ENCODE results near the gene MPRIP.

The MPRIP gene

DNA sequence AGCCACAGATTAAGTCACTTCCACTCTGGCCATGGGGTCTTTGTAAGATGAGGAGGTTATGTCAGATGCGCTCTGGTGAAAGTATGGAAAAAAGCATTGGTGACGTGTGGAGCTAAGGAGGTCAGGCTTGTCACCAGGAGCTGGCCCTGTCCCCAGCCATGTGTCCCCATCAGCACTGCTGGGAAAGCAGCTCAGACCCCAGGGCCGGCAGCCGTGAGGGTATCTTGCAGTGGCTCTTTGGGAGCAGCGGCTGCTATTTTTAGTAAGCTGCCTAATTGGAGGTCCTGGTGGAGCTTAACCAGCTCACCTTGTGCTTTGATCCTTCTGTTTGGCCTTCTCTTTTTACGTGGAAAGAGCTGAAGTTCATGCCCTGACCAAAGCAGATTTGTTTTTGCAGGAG, 60.9 kb downstream of the MPRIP start:
- CTCF ChIA-PET: no interaction called here
- H3K4me1 ChIP-seq (ENCODE audit: control insufficient read depth, insufficient read depth, low read length): 0 out of 2 replicates have a peak, but pooled peaks cover 2% of the 10 kb centered on the region
- POLR2A ChIA-PET: no interaction called here
- no peak overlapping the region for H3K27ac ChIP-seq (ENCODE audit: extremely low read depth, low read depth, low read length)
- H3K4me3 ChIP-seq (ENCODE audit: low read depth, low read length): no peak overlapping the region
- TF ChIP-seq, protein P1, sequence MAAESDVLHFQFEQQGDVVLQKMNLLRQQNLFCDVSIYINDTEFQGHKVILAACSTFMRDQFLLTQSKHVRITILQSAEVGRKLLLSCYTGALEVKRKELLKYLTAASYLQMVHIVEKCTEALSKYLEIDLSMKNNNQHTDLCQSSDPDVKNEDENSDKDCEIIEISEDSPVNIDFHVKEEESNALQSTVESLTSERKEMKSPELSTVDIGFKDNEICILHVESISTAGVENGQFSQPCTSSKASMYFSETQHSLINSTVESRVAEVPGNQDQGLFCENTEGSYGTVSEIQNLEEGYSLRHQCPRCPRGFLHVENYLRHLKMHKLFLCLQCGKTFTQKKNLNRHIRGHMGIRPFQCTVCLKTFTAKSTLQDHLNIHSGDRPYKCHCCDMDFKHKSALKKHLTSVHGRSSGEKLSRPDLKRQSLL (tag by site-specific recombination; IDR thresholded peaks at IDR 0.05): no peak
- no peak for TF ChIP-seq ZBTB7A (tag by site-specific recombination; IDR thresholded peaks at IDR 0.05; ENCODE audit: low read depth)
- TF ChIP-seq ZNF701 (tag by site-specific recombination; IDR thresholded peaks at IDR 0.05): no peak
- no peak for TF ChIP-seq ZNF24 (tag by site-specific recombination; IDR thresholded peaks at IDR 0.05)
- TF ChIP-seq OSR2 (tag by site-specific recombination; IDR thresholded peaks at IDR 0.05): no peak
- TF ChIP-seq MZF1 (tag by site-specific recombination; IDR thresholded peaks at IDR 0.05; ENCODE audit: borderline replicate concordance): no peak
- TF ChIP-seq ZNF48 (tag by site-specific recombination; IDR thresholded peaks at IDR 0.05): no peak
- TF ChIP-seq ZNF366 (tag by site-specific recombination; conservative IDR thresholded peaks at IDR 0.05): no peak
- TF ChIP-seq SETDB1 (IDR thresholded peaks at IDR 0.05; ENCODE audit: insufficient read length, low read length): no peak
- TF ChIP-seq, protein P2, sequence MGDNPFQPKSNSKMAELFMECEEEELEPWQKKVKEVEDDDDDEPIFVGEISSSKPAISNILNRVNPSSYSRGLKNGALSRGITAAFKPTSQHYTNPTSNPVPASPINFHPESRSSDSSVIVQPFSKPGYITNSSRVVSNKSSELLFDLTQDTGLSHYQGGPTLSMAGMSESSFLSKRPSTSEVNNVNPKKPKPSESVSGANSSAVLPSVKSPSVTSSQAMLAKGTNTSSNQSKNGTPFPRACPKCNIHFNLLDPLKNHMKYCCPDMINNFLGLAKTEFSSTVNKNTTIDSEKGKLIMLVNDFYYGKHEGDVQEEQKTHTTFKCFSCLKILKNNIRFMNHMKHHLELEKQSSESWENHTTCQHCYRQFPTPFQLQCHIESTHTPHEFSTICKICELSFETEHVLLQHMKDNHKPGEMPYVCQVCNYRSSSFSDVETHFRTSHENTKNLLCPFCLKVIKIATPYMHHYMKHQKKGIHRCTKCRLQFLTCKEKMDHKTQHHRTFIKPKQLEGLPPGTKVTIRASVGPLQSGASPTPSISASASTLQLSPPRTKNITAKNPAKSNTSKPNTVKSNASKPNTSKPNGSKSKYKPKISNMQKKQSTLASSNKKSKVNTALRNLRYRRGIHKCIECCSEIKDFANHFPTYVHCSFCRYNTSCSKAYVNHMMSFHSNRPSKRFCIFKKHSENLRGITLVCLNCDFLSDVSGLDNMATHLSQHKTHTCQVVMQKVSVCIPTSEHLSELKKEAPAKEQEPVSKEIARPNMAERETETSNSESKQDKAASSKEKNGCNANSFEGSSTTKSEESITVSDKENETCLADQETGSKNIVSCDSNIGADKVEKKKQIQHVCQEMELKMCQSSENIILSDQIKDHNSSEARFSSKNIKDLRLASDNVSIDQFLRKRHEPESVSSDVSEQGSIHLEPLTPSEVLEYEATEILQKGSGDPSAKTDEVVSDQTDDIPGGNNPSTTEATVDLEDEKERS (tag by site-specific recombination; IDR thresholded peaks at IDR 0.05): no peak
- TF ChIP-seq ZBTB21 (tag by site-specific recombination; IDR thresholded peaks at IDR 0.05): no peak
- peaks cover 0 to 44% of the 10 kb centered on the region in 2 experiments; a peak in 1 of 3 replicates for H3K36me3 ChIP-seq (ENCODE audit: control insufficient read depth in 2 of 2, insufficient read depth in 1 of 2, low read length in 2 of 2)
- H3K9me3 ChIP-seq (ENCODE audit: control insufficient read depth, insufficient read depth, low read depth, low read length): no peaks in the 10 kb centered on the region

DNA sequence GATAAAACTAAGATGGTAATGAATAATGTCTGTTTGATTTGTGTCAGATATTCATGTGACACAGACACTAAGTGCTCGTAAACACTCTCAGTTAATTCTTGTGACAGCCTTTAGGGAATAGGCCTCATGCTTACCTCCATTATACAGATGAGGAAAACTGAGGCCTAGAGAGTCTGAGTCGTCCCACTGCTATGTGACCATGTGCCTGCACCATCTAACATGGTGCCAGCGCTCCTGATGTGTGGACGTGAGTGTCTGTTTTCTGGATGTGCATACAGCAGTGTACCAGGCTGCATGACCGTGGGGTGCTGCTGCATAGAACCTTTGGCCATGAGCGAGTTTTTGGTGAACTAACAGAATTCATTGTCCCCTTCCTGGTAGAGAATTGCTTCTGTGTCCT, 61.8 kb downstream of the MPRIP start:
- Histone ChIP-seq H3K27ac (ENCODE audit: extremely low read depth, low read depth, low read length) (no peak overlapping the region), H3K9me3 (ENCODE audit: control insufficient read depth, insufficient read depth, low read depth, low read length) (no peaks in the 10 kb centered on the region), H3K4me1 (ENCODE audit: control insufficient read depth, insufficient read depth, low read length) (peaks cover 6% of the 10 kb centered on the region), H3K4me3 (ENCODE audit: low read depth, low read length) (no peak overlapping the region), H3K36me3 (ENCODE audit: control insufficient read depth in 2 of 2, insufficient read depth in 1 of 2, low read length in 2 of 2) (peaks cover 0 to 40% of the 10 kb centered on the region in 2 experiments; a peak in 1 of 3 replicates)
- CTCF ChIA-PET: no interaction called here
- POLR2A ChIA-PET: no interaction called here
- TF ChIP-seq SCRT1 (tag by site-specific recombination; IDR thresholded peaks at IDR 0.05; ENCODE audit: borderline replicate concordance): no peak
- TF ChIP-seq ZNF501 (tag by site-specific recombination; IDR thresholded peaks at IDR 0.05): no peak
- TF ChIP-seq, protein P3, sequence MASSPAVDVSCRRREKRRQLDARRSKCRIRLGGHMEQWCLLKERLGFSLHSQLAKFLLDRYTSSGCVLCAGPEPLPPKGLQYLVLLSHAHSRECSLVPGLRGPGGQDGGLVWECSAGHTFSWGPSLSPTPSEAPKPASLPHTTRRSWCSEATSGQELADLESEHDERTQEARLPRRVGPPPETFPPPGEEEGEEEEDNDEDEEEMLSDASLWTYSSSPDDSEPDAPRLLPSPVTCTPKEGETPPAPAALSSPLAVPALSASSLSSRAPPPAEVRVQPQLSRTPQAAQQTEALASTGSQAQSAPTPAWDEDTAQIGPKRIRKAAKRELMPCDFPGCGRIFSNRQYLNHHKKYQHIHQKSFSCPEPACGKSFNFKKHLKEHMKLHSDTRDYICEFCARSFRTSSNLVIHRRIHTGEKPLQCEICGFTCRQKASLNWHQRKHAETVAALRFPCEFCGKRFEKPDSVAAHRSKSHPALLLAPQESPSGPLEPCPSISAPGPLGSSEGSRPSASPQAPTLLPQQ (tag by site-specific recombination; IDR thresholded peaks at IDR 0.05): no peak
- no peak for TF ChIP-seq ZNF701 (tag by site-specific recombination; IDR thresholded peaks at IDR 0.05)
- no peak for TF ChIP-seq ZNF658 (tag by site-specific recombination; IDR thresholded peaks at IDR 0.05)
- no peak for TF ChIP-seq KLF1 (tag by site-specific recombination; IDR thresholded peaks at IDR 0.05)
- TF ChIP-seq ZNF830 (tag by site-specific recombination; IDR thresholded peaks at IDR 0.05; ENCODE audit: low read depth): no peak
- TF ChIP-seq, protein P4, sequence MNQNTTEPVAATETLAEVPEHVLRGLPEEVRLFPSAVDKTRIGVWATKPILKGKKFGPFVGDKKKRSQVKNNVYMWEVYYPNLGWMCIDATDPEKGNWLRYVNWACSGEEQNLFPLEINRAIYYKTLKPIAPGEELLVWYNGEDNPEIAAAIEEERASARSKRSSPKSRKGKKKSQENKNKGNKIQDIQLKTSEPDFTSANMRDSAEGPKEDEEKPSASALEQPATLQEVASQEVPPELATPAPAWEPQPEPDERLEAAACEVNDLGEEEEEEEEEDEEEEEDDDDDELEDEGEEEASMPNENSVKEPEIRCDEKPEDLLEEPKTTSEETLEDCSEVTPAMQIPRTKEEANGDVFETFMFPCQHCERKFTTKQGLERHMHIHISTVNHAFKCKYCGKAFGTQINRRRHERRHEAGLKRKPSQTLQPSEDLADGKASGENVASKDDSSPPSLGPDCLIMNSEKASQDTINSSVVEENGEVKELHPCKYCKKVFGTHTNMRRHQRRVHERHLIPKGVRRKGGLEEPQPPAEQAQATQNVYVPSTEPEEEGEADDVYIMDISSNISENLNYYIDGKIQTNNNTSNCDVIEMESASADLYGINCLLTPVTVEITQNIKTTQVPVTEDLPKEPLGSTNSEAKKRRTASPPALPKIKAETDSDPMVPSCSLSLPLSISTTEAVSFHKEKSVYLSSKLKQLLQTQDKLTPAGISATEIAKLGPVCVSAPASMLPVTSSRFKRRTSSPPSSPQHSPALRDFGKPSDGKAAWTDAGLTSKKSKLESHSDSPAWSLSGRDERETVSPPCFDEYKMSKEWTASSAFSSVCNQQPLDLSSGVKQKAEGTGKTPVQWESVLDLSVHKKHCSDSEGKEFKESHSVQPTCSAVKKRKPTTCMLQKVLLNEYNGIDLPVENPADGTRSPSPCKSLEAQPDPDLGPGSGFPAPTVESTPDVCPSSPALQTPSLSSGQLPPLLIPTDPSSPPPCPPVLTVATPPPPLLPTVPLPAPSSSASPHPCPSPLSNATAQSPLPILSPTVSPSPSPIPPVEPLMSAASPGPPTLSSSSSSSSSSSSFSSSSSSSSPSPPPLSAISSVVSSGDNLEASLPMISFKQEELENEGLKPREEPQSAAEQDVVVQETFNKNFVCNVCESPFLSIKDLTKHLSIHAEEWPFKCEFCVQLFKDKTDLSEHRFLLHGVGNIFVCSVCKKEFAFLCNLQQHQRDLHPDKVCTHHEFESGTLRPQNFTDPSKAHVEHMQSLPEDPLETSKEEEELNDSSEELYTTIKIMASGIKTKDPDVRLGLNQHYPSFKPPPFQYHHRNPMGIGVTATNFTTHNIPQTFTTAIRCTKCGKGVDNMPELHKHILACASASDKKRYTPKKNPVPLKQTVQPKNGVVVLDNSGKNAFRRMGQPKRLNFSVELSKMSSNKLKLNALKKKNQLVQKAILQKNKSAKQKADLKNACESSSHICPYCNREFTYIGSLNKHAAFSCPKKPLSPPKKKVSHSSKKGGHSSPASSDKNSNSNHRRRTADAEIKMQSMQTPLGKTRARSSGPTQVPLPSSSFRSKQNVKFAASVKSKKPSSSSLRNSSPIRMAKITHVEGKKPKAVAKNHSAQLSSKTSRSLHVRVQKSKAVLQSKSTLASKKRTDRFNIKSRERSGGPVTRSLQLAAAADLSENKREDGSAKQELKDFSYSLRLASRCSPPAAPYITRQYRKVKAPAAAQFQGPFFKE (tag by site-specific recombination; IDR thresholded peaks at IDR 0.05; ENCODE audit: borderline replicate concordance): no peak
- TF ChIP-seq TCF7L2 (IDR thresholded peaks at IDR 0.05; ENCODE audit: borderline replicate concordance, low read depth, low read length): no peak
- TF ChIP-seq, protein P5, sequence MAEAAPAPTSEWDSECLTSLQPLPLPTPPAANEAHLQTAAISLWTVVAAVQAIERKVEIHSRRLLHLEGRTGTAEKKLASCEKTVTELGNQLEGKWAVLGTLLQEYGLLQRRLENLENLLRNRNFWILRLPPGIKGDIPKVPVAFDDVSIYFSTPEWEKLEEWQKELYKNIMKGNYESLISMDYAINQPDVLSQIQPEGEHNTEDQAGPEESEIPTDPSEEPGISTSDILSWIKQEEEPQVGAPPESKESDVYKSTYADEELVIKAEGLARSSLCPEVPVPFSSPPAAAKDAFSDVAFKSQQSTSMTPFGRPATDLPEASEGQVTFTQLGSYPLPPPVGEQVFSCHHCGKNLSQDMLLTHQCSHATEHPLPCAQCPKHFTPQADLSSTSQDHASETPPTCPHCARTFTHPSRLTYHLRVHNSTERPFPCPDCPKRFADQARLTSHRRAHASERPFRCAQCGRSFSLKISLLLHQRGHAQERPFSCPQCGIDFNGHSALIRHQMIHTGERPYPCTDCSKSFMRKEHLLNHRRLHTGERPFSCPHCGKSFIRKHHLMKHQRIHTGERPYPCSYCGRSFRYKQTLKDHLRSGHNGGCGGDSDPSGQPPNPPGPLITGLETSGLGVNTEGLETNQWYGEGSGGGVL (tag by site-specific recombination; IDR thresholded peaks at IDR 0.05): no peak
- no peak for TF ChIP-seq ZNF792 (tag by site-specific recombination; IDR thresholded peaks at IDR 0.05)
- TF ChIP-seq ZNF169 (tag by site-specific recombination; IDR thresholded peaks at IDR 0.05): no peak
- TF ChIP-seq EGR2 (tag by site-specific recombination; IDR thresholded peaks at IDR 0.05; ENCODE audit: low read depth): no peak
